GM23248 (cell line): ENCODE data around the gene GALE.

Experiments used
- EZH2 ChIP-seq: fragments of 200-600 bp; sonication (generic); IDR thresholded peaks from 2 replicates; pipeline ENCODE4 v1.6.1; 2018; ENCODE audit warnings: antibody characterized with exemption, mild to moderate bottlenecking; ENCODE audit not compliant: insufficient read depth, poor library complexity, severe bottlenecking
- EZH2phosphoT487 ChIP-seq: fragments of 200-600 bp; sonication (generic); IDR thresholded peaks from 2 replicates; pipeline ENCODE4 v1.6.1; 2018; ENCODE audit warnings: antibody characterized with exemption, moderate library complexity, mild to moderate bottlenecking, low read depth; ENCODE audit not compliant: insufficient read depth

- no peak for TF ChIP-seq EZH2phosphoT487
- TF ChIP-seq EZH2 = no peak
Observed at GRCh38 chr1:23779826-23780371, 20.7 kb downstream of the GALE start.
